22Rv1 (cell line): ENCODE results near the gene POR.

ENCODE experiments used
- H3K27ac ChIP-seq: fragments of 450-650 bp; 2 replicates; pipeline ENCODE4 v1.5.1; 2017
- ZFX ChIP-seq: fragments of 450-650 bp; IDR thresholded peaks from 2 replicates; pipeline ENCODE4 v1.6.1; 2017; ENCODE audit warnings: antibody characterized with exemption, borderline replicate concordance
- TF ChIP-seq, protein P1 (sequence below): fragments of 450-650 bp; IDR thresholded peaks from 2 replicates; pipeline ENCODE4 v1.5.1; 2017; ENCODE audit warnings: mild to moderate bottlenecking

Gene POR

DNA sequence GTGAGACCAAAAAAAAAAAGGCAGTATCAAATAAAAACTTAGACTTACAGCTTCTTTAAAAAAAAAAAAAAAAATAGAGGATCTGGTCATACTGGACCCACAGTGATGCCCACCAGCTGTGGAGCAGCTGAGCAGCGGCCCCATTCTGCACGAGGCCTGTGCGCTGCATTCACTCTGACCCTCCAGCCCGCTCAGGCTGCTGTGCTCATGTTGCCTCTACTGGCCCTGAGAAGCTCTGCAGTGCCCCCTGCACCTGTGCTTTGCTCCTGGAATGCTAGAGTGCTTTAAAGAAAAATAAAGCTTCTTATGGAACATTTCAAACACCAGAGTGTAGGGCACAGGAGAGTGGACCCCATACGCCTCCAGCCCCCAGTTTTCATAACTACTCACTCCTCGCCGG is 46.3 kb downstream of the POR start:
- 0 out of 2 replicates have a peak overlapping the region, but pooled peaks have one; percentile 3 for H3K27ac ChIP-seq

DNA sequence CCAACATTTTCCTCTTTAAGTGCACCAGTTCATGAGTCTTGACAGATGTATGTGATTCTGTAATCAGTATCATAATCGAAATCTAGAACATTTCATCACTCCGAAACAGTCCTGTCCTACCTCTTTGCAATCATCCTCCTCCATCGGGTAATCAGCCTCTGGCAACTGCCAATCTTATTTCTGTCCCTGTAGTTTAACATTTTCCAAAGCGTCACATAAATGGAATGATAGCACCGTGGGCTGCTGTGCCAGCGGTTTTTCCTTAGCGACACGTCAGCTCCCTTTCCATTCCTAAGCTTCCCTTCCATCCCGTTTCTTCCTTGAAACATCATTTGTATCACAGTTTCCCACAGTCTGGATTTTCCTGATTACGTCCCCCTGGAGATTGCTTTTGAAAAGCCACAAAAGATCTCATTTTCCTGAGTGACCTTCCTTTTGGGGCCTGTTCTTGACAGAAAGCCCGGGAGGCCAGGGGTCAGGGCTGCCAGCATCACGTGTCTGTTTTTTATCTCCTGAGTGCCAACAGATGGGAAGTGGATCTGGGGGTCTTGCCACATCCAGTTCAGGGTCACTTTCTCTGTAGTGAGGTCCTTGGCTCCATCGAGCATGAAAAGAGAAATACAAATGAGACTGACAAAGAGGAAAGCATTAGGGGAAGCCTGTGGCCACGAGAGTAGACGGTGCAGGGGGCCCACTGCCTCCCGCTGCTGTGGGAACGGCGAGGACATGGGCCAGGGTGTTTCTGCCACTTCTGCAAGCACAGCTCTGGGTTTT is 47.8 kb downstream of the POR start:
- H3K27ac ChIP-seq = no peak overlapping the region
- TF ChIP-seq ZFX = no peak
- TF ChIP-seq, protein P1, sequence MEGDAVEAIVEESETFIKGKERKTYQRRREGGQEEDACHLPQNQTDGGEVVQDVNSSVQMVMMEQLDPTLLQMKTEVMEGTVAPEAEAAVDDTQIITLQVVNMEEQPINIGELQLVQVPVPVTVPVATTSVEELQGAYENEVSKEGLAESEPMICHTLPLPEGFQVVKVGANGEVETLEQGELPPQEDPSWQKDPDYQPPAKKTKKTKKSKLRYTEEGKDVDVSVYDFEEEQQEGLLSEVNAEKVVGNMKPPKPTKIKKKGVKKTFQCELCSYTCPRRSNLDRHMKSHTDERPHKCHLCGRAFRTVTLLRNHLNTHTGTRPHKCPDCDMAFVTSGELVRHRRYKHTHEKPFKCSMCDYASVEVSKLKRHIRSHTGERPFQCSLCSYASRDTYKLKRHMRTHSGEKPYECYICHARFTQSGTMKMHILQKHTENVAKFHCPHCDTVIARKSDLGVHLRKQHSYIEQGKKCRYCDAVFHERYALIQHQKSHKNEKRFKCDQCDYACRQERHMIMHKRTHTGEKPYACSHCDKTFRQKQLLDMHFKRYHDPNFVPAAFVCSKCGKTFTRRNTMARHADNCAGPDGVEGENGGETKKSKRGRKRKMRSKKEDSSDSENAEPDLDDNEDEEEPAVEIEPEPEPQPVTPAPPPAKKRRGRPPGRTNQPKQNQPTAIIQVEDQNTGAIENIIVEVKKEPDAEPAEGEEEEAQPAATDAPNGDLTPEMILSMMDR = no peak

More for the DNA sequence above, 46.3 kb downstream of the POR start:
- no peak for TF ChIP-seq ZFX
- TF ChIP-seq, protein P1 = peak; percentile 36

DNA sequence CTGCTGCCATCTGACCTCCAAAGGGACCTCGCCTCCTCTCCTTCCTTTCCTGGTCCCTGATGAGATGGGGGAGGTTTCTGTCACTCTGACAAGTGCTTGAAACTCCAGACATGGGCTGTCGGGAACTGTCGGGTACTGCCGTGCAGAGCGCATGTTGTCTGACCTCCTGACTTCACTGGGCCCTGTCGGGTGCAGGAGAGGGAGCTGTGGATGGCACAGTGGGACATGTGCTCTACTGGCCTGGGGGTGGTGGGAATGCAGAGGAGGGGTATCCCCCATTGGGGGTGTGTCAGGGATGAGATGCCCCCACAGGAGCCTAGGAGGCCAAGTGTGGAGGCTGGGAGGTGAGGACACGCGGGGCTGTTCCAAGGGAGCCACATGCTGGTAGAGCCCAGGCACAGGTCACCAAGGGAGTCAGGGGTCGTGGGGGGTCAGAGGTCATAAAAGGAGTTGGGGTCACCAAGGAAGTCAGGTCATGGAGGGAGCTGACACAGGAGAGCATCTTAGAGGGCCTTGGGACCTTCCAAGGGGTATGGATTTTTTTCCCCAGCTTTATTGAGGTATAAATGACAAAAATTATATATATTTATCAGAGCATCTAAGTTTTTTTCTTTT is 48.5 kb downstream of the POR start:
- no peak overlapping the region for H3K27ac ChIP-seq

DNA sequence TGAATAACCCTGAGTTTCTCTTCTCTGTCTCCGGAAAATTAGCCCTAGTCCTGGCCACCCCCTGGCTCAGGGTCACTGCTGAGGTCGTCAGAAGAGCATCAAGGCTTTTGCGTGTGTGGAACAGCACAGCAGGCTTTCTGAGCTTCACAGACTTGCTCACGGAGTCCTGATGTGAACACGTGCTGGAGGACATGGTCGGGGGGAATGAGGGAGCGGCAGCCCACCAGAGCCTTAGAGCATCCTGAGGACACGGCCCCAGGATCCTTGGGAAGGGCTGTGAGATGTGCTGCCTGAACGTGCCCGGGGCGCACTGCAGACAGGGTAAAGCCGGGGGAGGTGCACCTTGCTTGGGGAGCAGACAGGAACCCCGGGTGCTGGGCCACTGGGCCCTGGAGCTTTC is 50.7 kb downstream of the POR start:
- TF ChIP-seq, protein P1 = no peak
- no peak for TF ChIP-seq ZFX
- H3K27ac ChIP-seq = no peak overlapping the region

More for the DNA sequence above, 48.5 kb downstream of the POR start:
- no peak for TF ChIP-seq ZFX
- TF ChIP-seq, protein P1 = no peak

DNA sequence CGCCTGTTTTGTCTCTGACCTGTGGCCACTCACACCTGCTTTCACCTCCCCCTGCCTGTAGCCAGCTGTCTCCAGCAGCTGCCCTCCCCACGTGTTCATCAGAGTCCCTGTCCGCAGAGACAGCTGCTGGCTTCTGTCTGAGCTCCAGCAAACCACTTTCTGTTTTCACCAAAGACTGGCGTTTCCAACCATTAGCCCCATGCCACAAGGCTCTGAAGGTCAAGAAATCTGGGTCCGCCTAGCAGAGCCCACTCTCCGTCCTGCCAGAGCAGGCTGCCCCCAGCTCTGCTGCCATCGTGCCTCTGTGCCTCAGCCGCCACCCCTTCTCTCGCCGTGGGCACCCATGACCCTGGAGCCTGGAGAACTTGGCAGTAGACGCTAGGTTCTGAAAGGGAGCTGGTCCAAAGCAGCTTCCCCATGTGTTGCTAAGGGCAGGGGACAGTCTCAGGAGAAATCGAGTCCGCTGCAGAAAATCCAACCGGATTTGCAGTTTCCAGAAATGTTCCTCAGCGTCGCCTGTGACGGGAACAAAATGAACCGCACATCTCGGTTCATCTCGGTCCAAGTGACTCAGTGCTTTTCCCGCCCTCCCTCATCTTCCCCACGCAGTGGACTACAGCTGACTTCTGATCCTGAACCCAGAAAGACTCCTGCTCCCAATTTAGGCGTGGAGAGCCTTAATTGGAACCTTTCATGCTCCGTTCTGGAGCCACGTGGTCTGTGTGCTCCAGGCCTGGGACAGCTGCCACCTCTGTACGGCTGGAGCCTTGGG is 51.4 kb downstream of the POR start:
- no peak overlapping the region for H3K27ac ChIP-seq
- TF ChIP-seq ZFX = no peak
- TF ChIP-seq, protein P1 = no peak

DNA sequence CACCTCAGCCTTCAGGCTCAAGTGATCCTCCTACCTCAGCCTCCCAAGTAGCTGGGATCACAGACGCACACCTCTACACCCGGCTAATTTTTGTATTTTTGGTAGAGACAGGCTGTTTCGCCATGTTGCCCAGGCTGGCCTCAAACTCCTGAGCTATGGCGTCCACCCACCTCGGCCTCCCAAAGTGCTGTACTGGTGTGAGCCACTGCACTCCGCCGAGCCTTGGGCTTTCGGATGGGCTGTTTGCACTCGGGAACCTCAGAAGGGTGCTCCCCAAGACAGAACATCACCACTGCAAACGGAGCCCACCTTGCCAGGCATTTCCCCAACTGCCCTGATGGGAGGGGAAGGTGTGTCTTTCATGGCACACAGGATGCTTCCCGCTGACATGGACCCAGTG is 52.1 kb downstream of the POR start:
- TF ChIP-seq ZFX = no peak
- TF ChIP-seq, protein P1 = no peak
- H3K27ac ChIP-seq = no peak overlapping the region
